Stimulated activated CD8-positive, alpha-beta memory T cell treated with anti-CD3 and anti-CD28 coated beads, Interleukin-15, amount 100 ng/mL, for 4 hours (primary cell): ENCODE measurements around the gene HEXIM1.
A peak's percentile ranks its signal among the peaks of the same experiment; 100 is the strongest.

ENCODE experiments used
- DNase-seq, 2 donors: peaks; one replicate each; pipeline ENCODE4 v3.0.0-alpha.2; 2020; ENCODE audit warnings: low read depth in 2 of 2

HEXIM1 gene

DNA sequence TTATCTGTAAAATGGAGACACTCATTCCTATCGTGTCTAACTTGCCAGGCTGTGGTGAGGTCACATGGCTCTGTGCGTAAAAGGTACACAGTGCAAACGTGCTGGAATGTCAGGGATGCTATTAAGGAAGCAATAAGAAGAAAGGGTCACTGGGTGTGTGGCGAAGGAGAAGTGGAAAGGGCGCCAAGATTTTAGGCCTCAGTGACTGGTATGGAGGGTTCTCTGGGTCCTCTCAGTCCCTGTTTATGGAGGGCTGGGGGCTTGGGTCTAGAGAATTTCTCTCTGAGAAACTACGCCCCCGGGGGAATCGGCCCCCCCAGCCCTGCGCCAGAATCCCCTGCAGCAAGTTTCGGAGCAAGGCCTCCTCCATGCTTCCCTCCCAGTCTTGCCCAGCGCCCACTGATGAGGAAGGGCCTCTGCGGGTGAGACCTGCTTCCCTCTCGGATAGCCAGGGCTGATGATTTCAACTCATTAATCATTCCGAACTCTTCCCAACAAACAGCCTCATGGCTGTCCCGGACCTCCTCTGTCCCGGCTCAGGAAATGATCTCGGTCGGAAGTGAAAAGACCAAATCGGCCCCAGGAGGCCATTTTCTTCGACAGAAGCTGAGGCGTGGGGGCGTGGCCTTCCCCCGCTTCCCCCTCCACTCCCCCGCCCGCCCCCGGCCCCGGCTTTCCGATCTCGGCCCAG lies 1.2 kb upstream of the HEXIM1 start:
- DNase-seq, result no peak

DNA sequence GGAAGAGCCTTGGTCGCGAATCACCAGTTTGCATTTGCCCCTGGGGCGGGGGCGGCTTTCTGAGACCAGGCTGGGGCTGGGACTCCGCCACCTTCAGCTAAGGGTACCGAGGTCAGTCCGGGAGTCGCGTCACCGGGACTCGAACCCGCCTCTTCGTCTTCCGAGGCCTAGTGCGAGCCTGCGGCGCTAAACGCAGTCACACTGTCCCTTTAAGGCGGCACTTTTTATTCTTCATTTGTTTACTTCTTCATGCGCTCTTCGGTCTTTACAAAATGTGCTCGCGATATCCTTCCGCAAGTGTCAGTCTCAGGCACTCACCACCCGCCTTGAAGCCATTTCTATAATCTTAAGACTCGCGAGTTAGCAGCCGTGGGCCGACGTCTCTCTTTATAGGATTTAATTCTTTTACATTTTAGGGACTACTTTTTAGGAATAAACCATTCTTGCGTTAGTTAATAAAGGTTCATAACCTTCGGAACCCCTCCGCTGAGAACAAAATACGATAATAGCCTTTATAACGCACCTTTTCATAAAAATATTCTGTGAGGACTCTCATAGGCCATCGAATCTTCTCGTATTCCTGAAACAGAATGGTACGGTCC lies 593 bp upstream of the HEXIM1 start:
- peak; percentile 51 to 53 for DNase-seq

DNA sequence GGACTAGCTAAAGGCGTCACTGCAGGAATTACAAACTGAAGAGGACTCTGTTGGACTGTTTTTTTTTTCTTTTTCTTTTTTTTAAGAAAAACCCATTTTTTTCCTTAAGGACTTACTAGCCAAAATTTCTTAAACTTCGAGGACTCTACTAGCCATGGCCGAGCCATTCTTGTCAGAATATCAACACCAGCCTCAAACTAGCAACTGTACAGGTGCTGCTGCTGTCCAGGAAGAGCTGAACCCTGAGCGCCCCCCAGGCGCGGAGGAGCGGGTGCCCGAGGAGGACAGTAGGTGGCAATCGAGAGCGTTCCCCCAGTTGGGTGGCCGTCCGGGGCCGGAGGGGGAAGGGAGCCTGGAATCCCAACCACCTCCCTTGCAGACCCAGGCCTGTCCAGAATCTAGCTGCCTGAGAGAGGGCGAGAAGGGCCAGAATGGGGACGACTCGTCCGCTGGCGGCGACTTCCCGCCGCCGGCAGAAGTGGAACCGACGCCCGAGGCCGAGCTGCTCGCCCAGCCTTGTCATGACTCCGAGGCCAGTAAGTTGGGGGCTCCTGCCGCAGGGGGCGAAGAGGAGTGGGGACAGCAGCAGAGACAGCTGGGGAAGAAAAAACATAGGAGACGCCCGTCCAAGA lies 878 bp downstream of the HEXIM1 start:
- DNase-seq, result peak in 1 of 2 donors; percentile 48

DNA sequence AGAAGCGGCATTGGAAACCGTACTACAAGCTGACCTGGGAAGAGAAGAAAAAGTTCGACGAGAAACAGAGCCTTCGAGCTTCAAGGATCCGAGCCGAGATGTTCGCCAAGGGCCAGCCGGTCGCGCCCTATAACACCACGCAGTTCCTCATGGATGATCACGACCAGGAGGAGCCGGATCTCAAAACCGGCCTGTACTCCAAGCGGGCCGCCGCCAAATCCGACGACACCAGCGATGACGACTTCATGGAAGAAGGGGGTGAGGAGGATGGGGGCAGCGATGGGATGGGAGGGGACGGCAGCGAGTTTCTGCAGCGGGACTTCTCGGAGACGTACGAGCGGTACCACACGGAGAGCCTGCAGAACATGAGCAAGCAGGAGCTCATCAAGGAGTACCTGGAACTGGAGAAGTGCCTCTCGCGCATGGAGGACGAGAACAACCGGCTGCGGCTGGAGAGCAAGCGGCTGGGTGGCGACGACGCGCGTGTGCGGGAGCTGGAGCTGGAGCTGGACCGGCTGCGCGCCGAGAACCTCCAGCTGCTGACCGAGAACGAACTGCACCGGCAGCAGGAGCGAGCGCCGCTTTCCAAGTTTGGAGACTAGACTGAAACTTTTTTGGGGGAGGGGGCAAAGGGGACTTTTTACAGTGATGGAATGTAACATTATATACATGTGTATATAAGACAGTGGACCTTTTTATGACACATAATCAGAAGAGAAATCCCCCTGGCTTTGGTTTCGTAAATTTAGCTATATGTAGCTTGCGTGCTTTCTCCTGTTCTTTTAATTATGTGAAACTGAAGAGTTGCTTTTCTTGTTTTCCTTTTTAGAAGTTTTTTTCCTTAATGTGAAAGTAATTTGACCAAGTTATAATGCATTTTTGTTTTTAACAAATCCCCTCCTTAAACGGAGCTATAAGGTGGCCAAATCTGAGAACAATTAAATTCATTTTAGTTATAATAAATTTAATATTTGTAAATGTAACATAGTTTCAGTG lies 1.7 kb downstream of the HEXIM1 start:
- DNase-seq, result no peak

DNA sequence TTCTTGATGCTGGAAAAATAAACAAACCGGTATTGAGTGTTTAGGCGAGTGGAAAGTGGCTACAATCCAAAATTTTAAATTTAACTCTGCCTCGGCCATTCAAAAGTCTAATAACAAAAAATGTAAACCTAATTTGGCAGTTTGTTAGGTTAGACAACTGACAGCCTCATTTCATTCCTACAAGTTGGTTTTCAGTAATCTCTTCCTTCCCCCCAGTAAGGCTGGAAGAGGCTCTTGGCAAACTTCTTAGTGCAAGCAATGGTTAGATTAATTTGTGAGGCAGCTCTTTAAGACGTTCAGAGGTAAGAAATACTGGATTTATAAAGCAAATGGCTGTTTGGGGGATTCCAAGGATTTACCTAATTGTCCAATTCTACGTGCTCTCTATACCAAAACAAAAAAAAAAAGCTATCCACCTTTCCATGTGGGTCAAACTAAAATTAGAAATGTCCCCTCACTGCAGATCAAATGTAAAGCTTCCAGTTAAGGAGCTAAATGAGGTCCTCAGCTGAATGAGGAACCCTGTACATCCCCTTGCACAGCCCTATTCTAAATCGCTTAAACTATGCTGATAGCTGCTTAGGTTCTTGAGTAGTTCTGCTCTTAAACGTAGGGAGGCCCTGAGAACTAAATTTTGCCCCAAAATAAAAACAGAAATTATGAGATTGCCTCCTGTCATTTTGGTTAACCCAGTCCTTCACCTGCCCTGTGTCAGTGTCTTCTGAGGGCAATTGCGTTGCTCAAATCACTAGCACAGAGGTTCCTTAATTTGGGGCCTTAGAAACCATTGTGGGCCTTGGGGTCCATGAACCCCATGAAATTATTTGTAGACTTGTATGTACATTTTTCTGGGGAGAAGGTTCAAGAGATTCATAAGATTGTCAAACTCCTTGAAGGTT lies 2.9 kb downstream of the HEXIM1 start:
- DNase-seq, result no peak

DNA sequence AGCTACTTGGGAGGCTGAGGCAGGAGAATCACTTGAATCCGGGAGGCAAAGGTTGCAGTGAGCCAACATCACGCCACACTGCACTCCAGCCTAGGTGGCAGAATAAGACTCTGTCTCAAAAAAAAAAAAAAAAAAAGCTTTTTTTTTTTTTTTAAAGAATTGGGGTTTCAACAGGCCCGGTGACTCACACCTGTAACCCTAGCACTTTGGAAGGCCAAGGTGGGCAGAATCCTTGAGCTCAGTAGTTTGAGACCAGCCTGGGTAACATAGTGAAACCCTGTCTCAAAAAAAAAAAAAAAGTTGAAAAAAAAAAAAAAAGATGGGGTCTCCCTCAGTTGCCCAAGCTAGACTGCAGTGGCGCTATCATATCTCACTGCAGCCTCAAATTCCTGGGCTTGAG lies 6.8 kb downstream of the HEXIM1 start:
- no peak for DNase-seq

DNA sequence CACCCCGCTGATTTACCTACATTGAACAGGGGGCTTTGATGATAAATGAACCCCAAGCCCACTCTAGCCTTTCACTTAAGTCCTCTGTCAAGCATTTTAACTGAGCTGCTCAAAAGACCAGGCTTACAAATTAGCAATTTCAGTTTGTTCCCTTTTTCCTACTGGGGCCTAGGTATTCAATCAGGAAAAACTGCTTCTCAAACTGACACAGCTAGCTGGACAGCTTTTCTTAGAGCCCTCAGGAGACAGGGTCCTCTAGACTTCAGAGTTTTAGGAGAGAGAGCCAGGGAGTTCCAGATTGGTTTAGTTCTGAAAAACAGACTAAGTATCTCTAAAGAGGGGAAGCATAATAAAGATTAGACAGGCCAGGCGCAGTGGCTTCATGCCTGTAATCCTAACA lies 7.2 kb downstream of the HEXIM1 start:
- DNase-seq, result no peak

DNA sequence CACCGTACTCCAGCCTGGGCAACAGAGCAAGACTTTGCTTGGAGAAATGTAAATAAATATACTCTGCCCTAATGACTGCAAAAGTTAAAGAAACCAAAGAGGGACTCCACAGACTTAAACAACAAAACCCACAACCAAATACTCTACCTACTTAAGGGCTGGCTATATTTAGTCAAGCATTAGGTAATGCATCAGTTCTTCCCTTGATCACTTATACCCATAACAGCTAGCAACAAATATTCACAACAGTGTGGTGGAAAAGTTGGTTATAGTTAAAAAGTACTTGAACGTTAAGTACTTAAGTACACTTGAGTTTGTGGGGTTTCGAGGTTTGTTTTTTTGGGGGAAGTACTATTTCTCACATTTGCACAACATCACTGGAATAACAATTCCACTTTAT lies 8.0 kb downstream of the HEXIM1 start:
- no peak for DNase-seq

DNA sequence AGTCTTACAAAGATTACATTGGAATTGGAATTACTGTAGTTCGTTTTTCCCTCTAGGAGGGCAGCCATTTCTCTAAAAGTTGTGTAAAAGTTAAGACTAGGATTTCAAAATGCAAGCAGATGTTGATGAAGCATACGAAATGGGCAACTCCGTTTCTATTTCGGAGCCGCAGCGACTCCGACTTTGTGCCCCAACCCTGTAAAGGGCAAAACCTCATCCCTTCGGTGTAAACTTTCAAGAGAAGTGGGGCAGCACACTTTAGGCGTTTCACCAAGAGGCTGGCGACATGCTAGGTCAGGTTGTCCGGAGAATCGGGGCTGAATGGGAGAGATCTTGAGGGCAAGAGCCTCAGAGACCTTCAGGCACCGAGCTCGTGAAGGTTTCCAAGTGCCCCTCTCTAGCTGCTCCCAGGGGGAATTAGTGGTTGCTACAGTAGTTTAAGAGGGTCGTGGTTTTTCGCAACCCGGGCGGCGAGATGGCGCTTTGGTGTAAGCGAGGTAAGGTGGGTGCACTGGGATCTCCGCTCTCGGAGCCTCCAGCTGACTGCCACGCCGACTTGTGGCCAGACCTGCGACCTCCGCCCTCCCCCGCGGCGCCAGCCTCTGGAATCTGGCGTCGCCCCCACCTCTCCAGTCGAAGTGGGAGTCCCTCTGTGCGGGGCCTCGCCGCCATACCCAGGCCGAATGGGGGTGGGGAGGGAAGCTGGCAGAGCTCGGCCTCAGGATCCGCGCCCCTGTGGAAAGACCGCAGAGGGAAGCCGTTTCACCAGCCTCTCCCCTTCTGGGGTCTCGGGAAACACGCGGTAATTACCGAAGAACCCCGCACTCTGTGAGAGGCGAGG lies 12.4 kb downstream of the HEXIM1 start:
- DNase-seq, result peak; percentile 34 to 50

DNA sequence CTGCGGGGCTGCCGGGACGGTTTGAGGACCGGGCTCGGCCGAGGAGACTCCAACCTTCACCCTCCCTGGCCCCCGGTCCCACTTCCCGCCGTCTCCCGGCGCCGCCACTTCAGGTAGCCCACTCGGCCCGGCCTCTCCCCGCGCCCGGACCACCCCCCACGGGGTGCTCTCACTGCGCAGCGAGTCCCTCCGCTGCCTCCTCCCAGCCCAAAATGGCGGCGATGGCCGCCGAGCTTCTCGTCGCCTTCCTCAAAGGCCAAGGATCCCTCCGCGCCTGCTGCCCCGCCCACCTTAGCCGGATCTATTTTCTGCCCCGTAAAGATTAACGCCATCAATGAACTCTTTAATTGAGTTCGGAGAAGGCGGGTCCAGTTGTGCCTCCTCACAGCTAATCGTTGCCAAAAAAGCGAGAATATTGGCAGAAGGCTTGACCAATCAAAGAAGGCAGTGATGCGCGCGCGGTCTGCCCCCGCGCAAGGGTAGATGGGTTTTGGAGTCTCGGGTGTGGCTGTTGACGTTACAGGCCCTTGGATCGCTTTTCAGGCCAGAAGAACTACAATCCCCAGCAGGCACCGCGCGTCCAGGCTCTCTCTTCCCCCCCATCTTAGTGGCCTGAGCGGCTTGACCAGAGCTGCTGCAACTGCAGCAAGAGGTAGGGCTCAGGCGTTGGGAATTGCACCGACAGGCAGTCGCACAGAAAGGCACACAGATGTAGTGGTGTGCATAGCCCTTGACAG lies 13.2 kb downstream of the HEXIM1 start, which contains the start of gene HEXIM2:
TSS of gene HEXIM2 (plus strand) at position 588 of the 737 bp plus-strand sequence. CDS start 919 bp downstream, outside the sequence.
- peak; percentile 93 to 98 for DNase-seq

DNA sequence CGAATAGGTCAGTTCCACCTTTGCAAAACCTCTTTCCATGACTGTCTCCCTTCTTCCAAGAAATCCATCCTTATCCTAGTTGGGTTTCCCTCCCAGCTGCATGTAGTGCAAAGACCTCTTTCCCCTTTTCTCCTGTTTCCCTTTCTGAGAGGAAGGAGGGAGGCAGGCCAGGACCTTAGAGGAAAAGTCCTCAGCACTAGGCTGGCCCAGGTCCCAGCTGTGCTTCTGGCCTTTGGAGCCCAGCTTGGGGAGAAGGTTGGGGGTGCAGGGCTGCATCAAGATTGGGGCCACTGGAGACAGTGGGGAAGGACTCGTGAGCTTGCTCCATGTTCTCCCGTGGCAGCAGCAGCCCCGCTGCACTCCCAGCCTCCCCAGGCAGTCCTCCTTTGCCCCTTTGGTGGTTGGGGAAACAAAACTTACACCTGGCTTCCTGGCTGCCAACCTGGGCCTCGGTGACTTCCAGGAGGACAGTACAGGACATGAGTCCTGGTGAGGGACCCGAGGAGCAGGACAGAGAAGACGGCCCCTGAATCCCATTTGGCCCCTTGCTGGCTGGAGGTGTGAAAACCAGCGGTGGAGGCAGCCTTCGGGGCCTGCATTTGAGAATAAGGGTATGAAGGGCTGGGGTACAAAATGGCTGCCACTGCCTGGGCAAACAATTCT lies 13.9 kb downstream of the HEXIM1 start:
- no peak for DNase-seq

DNA sequence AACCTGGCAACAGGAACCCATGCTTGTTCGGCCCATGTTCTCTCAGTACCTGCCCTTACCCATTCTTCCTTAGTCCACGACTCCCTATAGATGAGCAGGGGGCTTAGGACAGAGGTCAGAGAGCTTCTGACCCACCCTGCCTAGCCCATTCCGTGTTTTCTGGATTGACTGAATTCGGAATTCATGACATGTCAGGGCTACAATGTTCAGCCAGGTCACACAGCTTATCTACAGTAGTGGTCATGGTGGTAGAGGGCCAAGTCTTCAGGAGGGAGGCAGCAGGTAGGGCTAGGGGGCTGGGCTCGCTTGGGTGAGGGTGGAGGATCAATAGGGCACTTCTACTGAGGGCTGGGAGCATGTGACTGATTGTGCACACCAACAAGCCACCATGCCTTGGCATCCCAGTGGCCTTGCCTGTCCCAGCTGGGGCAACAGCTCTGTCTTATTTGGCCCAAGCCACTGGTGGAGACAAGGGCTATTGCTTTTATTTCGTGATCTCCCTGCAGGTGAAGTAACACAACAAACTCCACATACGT lies 16.5 kb downstream of the HEXIM1 start:
- no peak for DNase-seq

DNA sequence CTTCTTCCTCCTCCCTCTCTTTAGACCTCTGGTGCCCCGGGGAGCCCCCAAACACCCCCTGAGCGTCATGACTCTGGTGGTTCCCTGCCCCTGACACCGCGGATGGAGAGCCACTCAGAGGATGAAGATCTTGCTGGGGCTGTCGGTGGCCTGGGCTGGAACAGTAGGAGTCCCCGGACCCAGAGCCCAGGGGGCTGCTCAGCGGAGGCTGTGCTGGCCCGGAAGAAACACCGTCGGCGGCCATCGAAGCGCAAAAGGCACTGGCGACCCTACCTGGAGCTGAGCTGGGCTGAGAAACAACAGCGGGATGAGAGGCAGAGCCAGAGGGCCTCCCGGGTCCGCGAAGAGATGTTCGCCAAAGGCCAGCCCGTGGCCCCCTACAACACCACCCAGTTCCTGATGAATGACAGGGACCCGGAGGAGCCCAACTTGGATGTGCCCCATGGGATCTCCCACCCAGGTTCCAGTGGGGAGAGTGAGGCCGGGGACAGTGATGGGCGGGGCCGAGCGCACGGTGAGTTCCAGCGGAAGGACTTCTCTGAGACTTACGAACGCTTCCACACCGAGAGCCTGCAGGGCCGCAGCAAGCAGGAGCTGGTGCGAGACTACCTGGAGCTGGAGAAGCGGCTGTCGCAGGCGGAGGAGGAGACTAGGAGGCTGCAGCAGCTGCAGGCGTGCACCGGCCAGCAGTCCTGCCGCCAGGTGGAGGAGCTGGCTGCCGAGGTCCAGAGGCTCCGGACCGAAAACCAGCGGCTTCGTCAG lies 20.9 kb downstream of the HEXIM1 start:
- no peak for DNase-seq

DNA sequence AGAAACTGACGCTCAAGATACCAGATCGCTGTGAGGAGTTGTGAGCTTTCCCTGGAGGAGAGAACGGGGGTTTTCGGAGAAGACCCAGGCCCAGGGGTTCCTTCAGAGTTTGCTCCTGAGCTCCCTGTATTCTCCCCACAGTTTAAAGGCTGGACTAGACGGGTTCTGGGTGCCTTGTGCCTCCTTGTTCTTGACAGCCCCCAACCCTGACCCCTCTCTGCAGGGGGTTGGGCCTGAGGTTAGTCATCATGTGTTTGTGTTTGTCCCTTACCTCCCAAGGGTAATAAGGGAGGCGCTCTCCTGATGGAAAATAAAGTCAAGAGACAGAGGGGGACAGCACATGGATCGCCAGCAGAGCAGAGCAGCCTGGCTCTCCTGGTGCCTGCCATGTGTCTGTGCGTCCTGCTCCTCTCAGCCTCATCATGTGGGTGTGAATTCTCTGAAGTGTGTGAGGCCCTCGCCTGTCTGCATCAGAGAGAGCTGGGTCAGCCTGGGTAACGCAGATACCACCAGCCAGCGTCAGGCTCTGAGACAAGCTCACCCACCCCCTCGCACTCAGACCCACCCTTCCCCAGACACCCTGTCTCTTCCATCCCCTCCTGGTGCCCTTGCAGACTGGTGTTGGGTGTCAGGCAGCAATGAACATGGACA lies 22.1 kb downstream of the HEXIM1 start:
- DNase-seq, result no peak

DNA sequence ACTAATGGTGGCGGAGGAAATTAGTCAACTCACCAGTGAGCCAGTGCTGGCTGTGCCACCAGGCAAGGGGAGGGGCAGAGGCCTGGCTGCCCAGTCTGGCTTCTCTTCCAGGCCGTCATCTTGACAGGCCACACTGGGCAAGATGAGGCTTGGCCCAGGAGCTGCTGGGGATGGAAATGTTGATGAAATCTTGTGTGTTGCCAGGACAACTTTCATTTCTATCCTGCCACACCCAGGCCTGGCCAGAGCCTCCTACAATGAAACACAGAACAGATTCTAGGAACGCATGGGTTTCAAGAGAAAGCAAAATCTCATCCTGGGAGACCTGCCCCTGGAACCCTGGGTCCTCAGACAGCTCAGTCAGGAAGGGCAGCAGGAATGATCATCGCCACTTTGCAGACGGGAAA lies 22.7 kb downstream of the HEXIM1 start:
- DNase-seq, result no peak

DNA sequence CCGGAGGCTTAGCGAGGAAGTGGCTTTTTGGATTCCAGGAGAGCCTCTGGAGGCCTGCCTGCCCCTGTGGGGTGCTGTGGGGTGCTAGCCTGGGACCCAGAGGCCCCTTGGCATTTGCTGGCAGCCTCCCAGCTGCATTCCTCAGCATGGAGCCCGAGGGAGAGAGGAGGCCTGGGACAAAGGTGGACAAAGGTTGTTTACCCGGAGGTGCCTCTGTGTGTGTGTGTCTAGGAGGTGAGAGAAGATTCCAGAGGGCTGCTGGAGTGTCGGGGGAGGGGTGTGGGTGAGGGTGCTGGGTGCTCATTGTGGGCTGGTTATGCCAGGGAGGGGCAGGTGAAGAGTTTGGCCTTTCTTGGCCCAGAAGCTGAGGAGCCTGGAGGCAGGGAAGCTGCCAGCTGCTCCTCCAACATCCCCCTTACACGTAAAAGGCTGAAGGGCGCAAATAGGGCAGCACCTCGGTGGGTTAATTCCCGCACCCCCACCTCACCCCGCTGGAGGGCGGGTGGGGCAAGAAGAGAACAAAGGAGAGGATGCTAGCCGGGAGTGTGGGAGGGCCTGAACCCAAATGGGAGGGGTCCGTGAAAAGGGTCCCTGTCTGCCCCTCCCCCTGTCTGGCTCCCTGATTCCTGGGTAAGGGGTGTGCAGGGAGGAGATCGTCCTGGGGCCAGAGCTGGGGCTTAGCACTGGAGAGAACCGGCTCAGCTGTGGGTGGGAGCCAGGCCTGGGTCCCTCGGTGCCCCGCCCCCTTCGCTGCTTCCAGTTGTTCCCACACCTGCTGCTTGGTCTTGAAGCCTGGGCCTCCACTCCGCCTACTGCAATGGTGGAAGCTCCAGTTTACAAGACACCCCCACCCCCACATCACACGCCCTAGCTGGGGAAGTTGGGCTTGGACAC lies 23.3 kb downstream of the HEXIM1 start:
- no peak for DNase-seq
